GM12878 (cell line): ENCODE data around the gene MYO1D. TPM values are rescaled to one million over a fixed set of nuclear protein-coding genes. Genes with fewer than 3 reads are reported as not detected.

Experiments
- ATAC-seq: fragments of 200-7000 bp; cut with Tn5 transposase; 3 replicates; pipeline ENCODE4 v1.9.1; 2020; ENCODE audit warnings: mild to moderate bottlenecking, moderate library complexity
- BruUV-seq: library from RNA; stranded (reverse); fragments of 400-500 nt; replicated peaks from 2 replicates; lab custom pipeline; 2021; lab: Mats Ljungman, UMichigan
- CTCF ChIA-PET: fragments of 300-600 bp; sonication (Branson Sonifier 250); formaldehyde crosslinking; extraction: SDS; loops from one replicate; lab custom pipeline; 2021; ENCODE audit warnings: inconsistent platforms; lab: Yijun Ruan, JAX
- POLR2A ChIA-PET: fragments of 350-600 bp; formaldehyde crosslinking; extraction: SDS; loops from one replicate; lab custom pipeline; 2021; ENCODE audit warnings: inconsistent platforms; lab: Charles Lee
- RAD21 ChIA-PET: fragments of 300-600 bp; sonication (Branson Sonifier 250); formaldehyde crosslinking; loops from one replicate; lab custom pipeline; 2023; ENCODE audit warnings: antibody characterized with exemption; ENCODE audit not compliant: unreplicated experiment; lab: Charles Lee
- SMC1A ChIA-PET: fragments of 300-600 bp; sonication (Branson Sonifier 250); formaldehyde crosslinking; loops from one replicate; lab custom pipeline; 2023; ENCODE audit not compliant: unreplicated experiment, uncharacterized antibody; lab: Charles Lee
- DNase-seq: peaks from one replicate; pipeline ENCODE4 v3.0.0-alpha.2; 2011; ENCODE audit warnings: low read depth, low spot score
- FAIRE-seq: peaks from 3 replicates; lab custom pipeline; 2011; peaks lifted over from hg19 to GRCh38; lab: Jason Lieb, UNC
- H2AFZ ChIP-seq: 2 replicates; pipeline ENCODE4 v1.6.0; 2011; ENCODE audit warnings: low read depth, low read length, control low read depth; ENCODE audit not compliant: control insufficient read depth
- H3K27ac ChIP-seq: 2 replicates; pipeline ENCODE4 v1.5.1; 2011; ENCODE audit warnings: control low read depth; ENCODE audit not compliant: control insufficient read depth, insufficient read depth
- H3K27me3 ChIP-seq, 2 experiments: replicated peaks in 1 of 2; 2 replicates each; pipeline versions ENCODE4 v1.6.0 to v1.6.1; 2011; ENCODE audit warnings: low read length in 1 of 2; ENCODE audit not compliant: control insufficient read depth in 2 of 2, insufficient read depth in 2 of 2
- H3K36me3 ChIP-seq, 2 experiments: 2 replicates each; pipeline ENCODE4 v1.5.1; 2011; ENCODE audit warnings: low read length in 1 of 2; ENCODE audit not compliant: control insufficient read depth in 2 of 2, insufficient read depth in 2 of 2
- H3K4me1 ChIP-seq: 2 replicates; pipeline ENCODE4 v1.6.1; 2011; ENCODE audit warnings: mild to moderate bottlenecking, low read length, moderate library complexity, mixed read lengths; ENCODE audit not compliant: control insufficient read depth, insufficient read depth
- H3K4me2 ChIP-seq: 2 replicates; pipeline ENCODE4 v1.6.0; 2011; ENCODE audit warnings: control low read depth; ENCODE audit not compliant: control insufficient read depth, insufficient read depth
- H3K4me3 ChIP-seq: fragments of 200-600 bp; sonication (generic); 2 replicates; pipeline ENCODE4 v1.5.1; 2016
- H3K79me2 ChIP-seq: 2 replicates; pipeline ENCODE4 v1.6.0; 2011; ENCODE audit warnings: low read length; ENCODE audit not compliant: control insufficient read depth, insufficient read depth
- H3K9ac ChIP-seq: 2 replicates; pipeline ENCODE4 v1.8.0; 2011; ENCODE audit warnings: low read length, control low read depth, mixed read lengths; ENCODE audit not compliant: control insufficient read depth, insufficient read depth
- H3K9me3 ChIP-seq: replicated peaks from 3 replicates; pipeline ENCODE4 v1.5.1; 2011; ENCODE audit warnings: mild to moderate bottlenecking, low read length; ENCODE audit not compliant: control insufficient read depth, insufficient read depth
- H4K20me1 ChIP-seq: 2 replicates; pipeline ENCODE4 v1.6.0; 2011; ENCODE audit not compliant: control insufficient read depth, insufficient read depth
- EED ChIP-seq: sonication (generic); IDR thresholded peaks from 2 replicates; pipeline ENCODE4 v1.6.1; 2016; ENCODE audit warnings: antibody characterized with exemption, low read depth
- EP300 ChIP-seq, 2 experiments: fragments of 150-350 bp in 1 of 2; IDR thresholded peaks; 2 replicates each; pipeline ENCODE4 v1.6.1; 2011 to 2012; ENCODE audit warnings: low read depth in 2 of 2, low read length in 2 of 2, borderline replicate concordance in 1 of 2, improper control_type of control experiment in 1 of 2, inconsistent platforms in 1 of 2; ENCODE audit not compliant: control insufficient read depth in 1 of 2
- ETV6 ChIP-seq, 2 experiments: fragments of 450-650 bp in 1 of 2; IDR thresholded peaks in 1 of 2; conservative IDR thresholded peaks in 1 of 2; 2 replicates each; pipeline ENCODE4 v1.6.1; 2014; ENCODE audit warnings: antibody characterized with exemption in 1 of 2, borderline replicate concordance in 1 of 2, low read depth in 1 of 2, mild to moderate bottlenecking in 1 of 2, moderate library complexity in 1 of 2
- FOS ChIP-seq: IDR thresholded peaks from 3 replicates; pipeline ENCODE4 v1.6.1; 2011; ENCODE audit warnings: borderline replicate concordance; ENCODE audit not compliant: insufficient read length; ENCODE audit errors: extremely low read depth
- HDGF ChIP-seq: fragments of 450-650 bp; IDR thresholded peaks from 2 replicates; pipeline ENCODE4 v1.6.1; 2016; ENCODE audit warnings: antibody characterized with exemption
- KAT2A ChIP-seq: conservative IDR thresholded peaks from 2 replicates; pipeline ENCODE4 v1.6.1; 2011; ENCODE audit warnings: low read depth, low read length; ENCODE audit not compliant: control insufficient read depth
- PAX8 ChIP-seq: fragments of 450-650 bp; IDR thresholded peaks from 2 replicates; pipeline ENCODE4 v1.6.1; 2017; ENCODE audit warnings: mild to moderate bottlenecking, moderate library complexity
- POLR2AphosphoS2 ChIP-seq: IDR thresholded peaks from 2 replicates; pipeline ENCODE4 v1.6.1; 2011; ENCODE audit warnings: low read depth, mild to moderate bottlenecking, low read length, improper control_type of control experiment, moderate library complexity
- SP1 ChIP-seq: IDR thresholded peaks from one replicate; pipeline ENCODE4 v1.6.1; 2011; ENCODE audit warnings: low read depth, low read length
- SREBF2 ChIP-seq: IDR thresholded peaks from 2 replicates; pipeline ENCODE4 v1.6.1; 2012; ENCODE audit warnings: mild to moderate bottlenecking, low read length
- ZNF622 ChIP-seq: fragments of 450-650 bp; IDR thresholded peaks from 2 replicates; pipeline ENCODE4 v1.6.1; 2017; ENCODE audit warnings: mild to moderate bottlenecking, inconsistent platforms
- ZNF687 ChIP-seq: fragments of 450-650 bp; IDR thresholded peaks from 2 replicates; pipeline ENCODE4 v1.6.1; 2017; ENCODE audit warnings: mild to moderate bottlenecking, moderate library complexity
- ZZZ3 ChIP-seq: IDR thresholded peaks from 2 replicates; pipeline ENCODE4 v1.6.1; 2011; ENCODE audit warnings: low read depth; ENCODE audit not compliant: control insufficient read depth, insufficient read length
- WGBS: methylation state at CpG from one replicate; pipeline ENCODE4 v1.1.6; 2016; ENCODE audit warnings: low lambda C conversion rate; ENCODE audit not compliant: insufficient replicate concordance, insufficient coverage; ENCODE audit errors: missing lambda C conversion rate; 5-methylcytosine and 5-hydroxymethylcytosine counted together
- in situ Hi-C: fragments of 300-500 bp; cut with MboI; formaldehyde crosslinking; loops from 9 replicates; pipeline ENCODE4 v1.14.3; 2018; ENCODE audit warnings: mixed read lengths
- intact Hi-C: fragments of 100-400 bp; cut with micrococcal nuclease; formaldehyde crosslinking; loops from one replicate; pipeline ENCODE4 v1.14.2; 2022; ENCODE audit not compliant: unreplicated experiment
- polyA plus RNA-seq, 11 experiments: library from polyadenylated mRNA; depleted of rRNA in 4 of 11; unstranded in 6 of 11; stranded (reverse) in 5 of 11; fragments of >200 nt; fragmentation: Nextera tagmentation in 4 of 11; fragmentation: Illumina TruSeq in 1 of 11; extraction: Ambion mirVana in 4 of 11; extraction: Trizol in 1 of 11; gene quantifications; 1 replicate in 1 of 11; 2 replicates in 10 of 11; pipeline versions ENCODE4 v1.2.1 to v1.2.3, GENCODE V29; 2011 to 2016; ENCODE audit warnings: inconsistent platforms in 2 of 11, missing spikeins in 2 of 11, low read depth in 1 of 11
- total RNA-seq, 4 experiments: library from RNA; depleted of rRNA in 3 of 4; stranded (reverse); fragments of >200 nt in 3 of 4; fragmentation: Illumina TruSeq in 1 of 4; extraction: Trizol in 1 of 4; gene quantifications; 2 replicates each; pipeline versions ENCODE4 v1.2.1 to v1.2.3, GENCODE V29; 2013 to 2021

MYO1D gene
- total and polyA plus RNA-seq, 10 of the 15 experiments (the other 5 are each of a cell fraction or from before 2014, with no cell fraction given), result 1.8 to 37.7 (median 25.4) TPM

GRCh38 chr17:32477220-32477619 lies 399.7 kb downstream of the MYO1D start (continued):
- TF ChIP-seq EP300 (IDR thresholded peaks at IDR 0.05; ENCODE audit: borderline replicate concordance in 1 of 2, control insufficient read depth in 1 of 2, low read depth in 2 of 2, low read length in 2 of 2), result no peak

- CTCF ChIA-PET, result interaction anchor here (0.6 to 7.0 kb wide), 2 partner anchors 12 to 123 kb away, joined by 3 to 59 read pairs; no protein-coding TSS in a partner anchor
These were observed 401.7 kb downstream of the MYO1D start for GRCh38 chr17:32475258-32475657.

More at GRCh38 chr17:32475258-32475657, 401.7 kb downstream of the MYO1D start:
- peaks cover 39 to 76% of the 10 kb centered on the region in 2 experiments for H3K36me3 ChIP-seq
- no peak for DNase-seq
- H3K79me2 ChIP-seq, result no peaks in the 10 kb centered on the region
- no peak for ATAC-seq
- H3K9me3 ChIP-seq, result no peaks in the 10 kb centered on the region
- H3K4me3 ChIP-seq, result no peak overlapping the region
- ChIA-PET SMC1A (no interaction called here), POLR2A (no interaction called here), RAD21 (no interaction called here)
- H2AFZ ChIP-seq, result no peak overlapping the region
- 78% methylated on average over 3 of the region's 3 CpGs for WGBS
- no peak for FAIRE-seq
- H3K9ac ChIP-seq, result no peak overlapping the region
- H4K20me1 ChIP-seq, result no peaks in the 10 kb centered on the region
- no peak overlapping the region for H3K27ac ChIP-seq
- no TSS peak for BruUV-seq
- intact Hi-C loops, result no loop called here
- no peak for TF ChIP-seq ZNF622
- TF ChIP-seq SREBF2, result no peak
- TF ChIP-seq ZZZ3, result no peak
- TF ChIP-seq PAX8, result no peak
- TF ChIP-seq KAT2A, result no peak
- TF ChIP-seq FOS, result no peak
- no peak for TF ChIP-seq ETV6 (conservative IDR thresholded peaks at IDR 0.05 in 1 of 2, IDR thresholded peaks at IDR 0.05 in 1 of 2; ENCODE audit: borderline replicate concordance in 1 of 2, low read depth in 1 of 2)
- TF ChIP-seq POLR2AphosphoS2, result no peak
- TF ChIP-seq ZNF687, result no peak
- TF ChIP-seq HDGF, result no peak
- TF ChIP-seq EED, result no peak
- no peak for TF ChIP-seq SP1
- TF ChIP-seq, all 136 proteins: peak for 0
- H3K4me1 ChIP-seq, result no peaks in the 10 kb centered on the region
- in situ Hi-C loops, result no loop called here
- no peaks in the 10 kb centered on the region for H3K27me3 ChIP-seq
- no peak overlapping the region for H3K4me2 ChIP-seq
